GM18502 (cell line): Measurements from ENCODE around the gene IGF2R.
"Not testable (repeated sequence)": the region's sequence is repeated elsewhere in the genome, so short reads cannot be mapped to it uniquely, and the experiment has no call there.

ENCODE experiments used
- ATAC-seq: cut with Tn5 transposase; IDR thresholded peaks from one replicate; pipeline ENCODE4 v1.9.1; 2021; ENCODE audit warnings: mild to moderate bottlenecking; ENCODE audit not compliant: unreplicated experiment, poor library complexity

The IGF2R gene

DNA sequence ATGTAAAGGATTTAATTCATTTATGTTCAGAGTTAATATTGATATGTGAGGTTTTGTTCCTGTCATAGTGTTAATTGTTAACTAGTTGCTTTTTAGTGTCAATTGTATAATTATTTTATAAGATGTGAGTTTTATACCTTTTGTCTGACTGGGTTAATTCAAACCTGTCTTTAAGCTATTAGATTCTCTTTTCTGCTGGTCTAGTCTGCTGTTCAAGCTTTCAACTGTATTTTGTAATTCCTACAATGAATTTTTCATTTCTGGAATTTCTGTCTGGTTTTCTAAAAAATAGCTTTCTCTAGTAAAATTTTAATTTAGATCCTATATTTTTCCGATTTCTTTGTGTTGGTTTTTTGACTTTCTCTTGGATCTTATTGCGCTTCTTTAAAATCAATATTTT is 26.5 kb downstream of the IGF2R start:
- no peak for ATAC-seq

- ATAC-seq, result no peak
Measured at GRCh38 chr6:159996087-159996622, 27.3 kb downstream of the IGF2R start.

DNA sequence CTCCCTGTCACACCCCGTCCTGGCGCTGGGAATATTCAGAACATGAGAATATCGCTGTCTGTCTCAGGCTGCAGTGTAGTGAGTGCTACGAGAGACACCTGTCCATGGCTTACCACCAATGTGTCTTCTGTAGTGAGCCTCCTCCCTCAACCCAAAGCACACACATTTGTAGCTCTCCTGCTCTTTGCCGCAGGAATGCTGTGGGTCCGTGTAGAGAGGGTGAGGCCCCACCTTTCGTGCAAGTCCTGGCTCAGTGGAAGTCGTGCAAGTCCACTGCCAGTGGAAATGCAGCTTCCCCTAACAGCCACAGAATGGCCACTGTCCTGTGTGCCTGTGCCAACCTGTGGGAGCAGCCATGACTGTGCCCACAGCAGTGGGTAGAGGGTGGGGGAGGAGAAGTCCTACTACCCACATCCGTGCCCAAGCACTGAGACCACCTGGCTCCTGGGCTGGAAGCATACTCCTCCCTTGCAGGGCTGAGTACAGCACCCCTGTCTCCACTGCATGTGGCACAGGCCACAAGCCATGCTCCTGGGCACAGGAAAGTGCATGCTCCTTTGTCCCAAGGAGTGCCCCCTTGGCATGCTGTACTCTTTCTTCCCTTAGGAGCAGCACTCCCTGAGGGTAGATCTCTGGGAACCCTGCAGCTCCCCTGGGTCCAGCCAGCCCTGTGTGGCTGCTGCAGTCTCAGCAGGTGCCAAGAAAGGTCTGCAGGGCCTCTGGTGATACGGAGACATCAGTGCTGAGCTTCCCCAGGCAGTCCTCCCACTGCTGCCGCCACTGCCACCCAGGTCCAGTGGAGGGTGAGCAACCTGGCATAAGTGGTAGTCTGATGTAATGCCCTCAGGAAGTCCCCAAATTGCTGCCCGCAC is 28.0 kb downstream of the IGF2R start:
- no peak for ATAC-seq

DNA sequence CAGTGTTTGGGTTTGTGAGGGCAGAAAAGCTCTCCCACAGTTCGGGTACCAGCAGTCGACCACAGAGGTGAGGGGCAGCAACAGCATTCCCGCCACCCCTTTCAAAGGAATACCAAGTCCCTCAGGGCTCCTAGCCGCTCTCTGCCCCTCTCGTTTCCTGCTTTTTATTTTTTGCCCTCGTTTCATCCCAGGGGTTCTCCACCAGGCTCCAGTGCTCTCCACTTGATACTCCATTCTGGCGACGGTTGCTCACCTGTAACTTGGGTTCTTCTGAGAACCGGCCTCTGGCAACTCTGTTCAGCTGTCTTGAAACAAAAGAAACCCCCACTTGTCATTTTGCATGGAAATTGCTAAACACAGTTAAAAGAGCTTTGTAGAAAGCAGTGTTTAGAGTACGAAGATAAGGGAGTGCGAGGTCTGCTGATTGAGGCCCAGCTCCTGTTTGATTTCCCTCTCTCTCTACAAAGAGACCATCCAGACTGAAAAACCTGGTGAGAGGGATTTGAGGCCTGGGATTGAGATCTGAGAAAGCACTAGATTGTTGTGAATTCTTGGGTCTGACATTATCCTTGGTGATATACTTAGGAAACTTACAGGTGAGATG is 28.7 kb downstream of the IGF2R start:
- ATAC-seq, result no peak

- no peak for ATAC-seq
Measured at GRCh38 chr6:159998538-159998937, 29.7 kb downstream of the IGF2R start.

DNA sequence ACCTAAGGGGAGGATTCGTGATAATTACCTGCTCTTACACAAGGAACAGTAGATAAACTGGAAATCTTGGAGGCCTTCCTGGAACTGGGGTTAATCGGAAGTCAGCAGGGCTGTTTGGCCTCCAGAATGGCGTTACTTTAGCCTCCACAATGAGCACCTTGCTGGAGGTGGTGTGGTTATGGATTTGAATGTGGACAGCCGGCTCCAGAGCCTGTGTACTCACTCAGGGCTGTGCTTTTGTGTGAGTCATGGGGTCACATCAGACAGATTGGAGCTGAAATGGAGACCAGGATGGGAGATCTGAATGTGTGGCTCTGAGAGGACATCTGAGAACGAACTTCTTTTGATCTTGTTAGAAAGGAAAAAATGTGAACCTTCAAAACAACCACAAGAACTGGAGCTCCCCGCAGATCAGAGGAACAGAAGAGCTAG is 30.4 kb downstream of the IGF2R start:
- no peak for ATAC-seq

GRCh38 chr6:160000280-160000704 is 31.4 kb downstream of the IGF2R start:
- no peak for ATAC-seq

- ATAC-seq, result not testable (repeated sequence)
Measured at GRCh38 chr6:160000893-160001427, 32.1 kb downstream of the IGF2R start.

GRCh38 chr6:160002882-160003281 is 34.0 kb downstream of the IGF2R start:
- ATAC-seq, result no peak

GRCh38 chr6:160004018-160004417 is 35.1 kb downstream of the IGF2R start:
- no peak for ATAC-seq

GRCh38 chr6:160004419-160005175 is 35.7 kb downstream of the IGF2R start:
- ATAC-seq, result no peak

DNA sequence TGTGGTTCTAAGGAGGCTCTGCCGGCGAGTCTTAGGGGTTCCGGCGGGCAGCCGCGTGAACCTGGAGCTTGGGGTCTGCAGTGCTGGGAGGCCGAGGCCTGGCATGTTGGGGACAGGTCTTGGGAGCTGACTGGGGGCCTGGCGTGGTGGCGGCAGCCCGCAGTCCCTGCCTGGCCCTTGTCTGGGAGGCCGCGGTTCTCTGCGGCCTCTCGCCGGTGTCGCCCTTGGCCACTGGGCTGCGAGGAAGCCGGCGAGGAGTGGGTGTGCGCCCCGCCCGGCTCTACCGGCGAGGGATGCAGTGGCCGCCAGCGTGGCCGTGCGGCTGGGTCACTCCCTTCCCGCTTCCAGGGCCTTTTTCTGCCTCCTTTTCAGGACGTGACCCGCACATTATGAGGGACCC is 36.3 kb downstream of the IGF2R start:
- ATAC-seq, result no peak

- ATAC-seq, result no peak
Measured at GRCh38 chr6:160005861-160006540, 37.1 kb downstream of the IGF2R start.

DNA sequence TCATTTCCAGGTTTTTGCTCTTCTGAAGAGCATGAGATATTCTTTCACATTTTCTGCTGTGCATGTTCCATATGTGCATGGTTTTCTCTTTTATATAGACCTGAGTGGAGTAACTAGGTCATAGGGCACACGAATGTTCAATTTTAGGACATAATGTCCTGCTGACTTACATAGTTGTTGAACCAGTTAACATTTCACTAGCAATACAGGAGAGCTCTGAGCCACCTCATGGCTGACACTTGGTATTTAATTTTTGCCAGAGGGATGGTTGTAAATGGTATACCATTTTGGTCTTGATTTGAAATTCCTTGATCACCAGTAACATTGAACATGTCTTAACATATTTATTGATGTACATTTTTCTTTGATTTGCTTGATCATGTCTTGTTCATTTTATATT is 38.3 kb downstream of the IGF2R start:
- ATAC-seq, result no peak

DNA sequence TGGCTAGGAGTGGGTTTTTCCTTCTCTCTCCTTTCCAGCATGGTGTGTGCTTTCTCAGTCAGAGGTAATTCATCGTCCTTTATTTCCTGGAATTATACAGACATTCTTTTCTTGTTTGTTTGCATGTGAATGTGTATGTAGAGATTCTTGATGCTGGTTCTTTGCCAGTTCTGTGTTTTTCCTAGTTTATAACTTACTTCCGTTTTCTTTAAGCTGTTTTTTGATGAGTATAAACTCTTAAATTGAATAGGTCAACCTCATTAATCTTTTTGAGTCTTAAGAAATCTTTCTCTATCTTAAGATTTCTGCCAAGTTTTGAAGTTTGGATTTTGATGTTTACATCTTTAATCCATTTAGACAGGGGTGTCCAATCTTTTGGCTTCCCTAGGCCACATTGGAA is 38.7 kb downstream of the IGF2R start:
- ATAC-seq, result no peak

- ATAC-seq, result no peak
Measured at GRCh38 chr6:160010067-160010466, 41.2 kb downstream of the IGF2R start.

DNA sequence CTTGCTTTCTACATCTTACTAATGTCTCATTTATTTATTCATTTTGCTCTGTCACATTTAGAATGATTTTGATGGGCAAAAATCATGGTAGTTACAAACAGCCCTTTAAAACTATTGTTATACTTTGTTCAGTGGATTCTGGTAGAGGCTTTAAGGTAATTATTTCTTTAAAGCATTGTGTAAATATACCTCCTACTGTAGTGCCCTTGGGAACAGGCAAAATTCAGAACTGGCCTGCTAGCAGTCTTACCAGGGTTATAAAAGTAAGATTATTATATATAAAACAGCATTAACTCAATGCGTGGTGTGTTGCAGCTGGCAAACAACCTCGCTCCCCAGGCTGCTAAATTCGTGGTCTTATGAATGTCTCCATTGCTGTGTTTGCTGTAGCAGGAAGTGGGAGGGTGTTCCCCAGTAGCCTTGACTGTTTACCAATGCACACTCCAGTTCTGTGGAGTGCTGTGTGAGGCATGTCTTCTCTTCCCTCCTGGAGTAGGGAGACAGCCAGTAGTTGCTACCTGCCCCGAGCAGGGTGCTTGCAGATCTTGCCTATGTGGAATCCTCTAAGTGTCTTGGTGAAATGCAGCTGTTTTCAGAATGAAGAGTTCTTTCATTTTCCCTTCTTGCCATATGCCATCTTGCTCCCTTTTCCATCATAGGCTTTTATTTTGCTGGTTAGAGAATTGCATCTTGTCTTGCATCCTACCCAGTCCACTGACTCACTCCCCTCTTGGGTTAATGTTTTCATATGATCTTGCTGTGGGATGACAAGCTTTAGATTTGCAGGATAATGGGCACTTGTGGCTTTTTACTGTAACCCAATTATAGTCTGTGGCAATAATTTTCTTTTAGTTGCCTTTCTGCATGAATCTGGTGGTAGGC is 45.3 kb downstream of the IGF2R start:
- ATAC-seq, result no peak

DNA sequence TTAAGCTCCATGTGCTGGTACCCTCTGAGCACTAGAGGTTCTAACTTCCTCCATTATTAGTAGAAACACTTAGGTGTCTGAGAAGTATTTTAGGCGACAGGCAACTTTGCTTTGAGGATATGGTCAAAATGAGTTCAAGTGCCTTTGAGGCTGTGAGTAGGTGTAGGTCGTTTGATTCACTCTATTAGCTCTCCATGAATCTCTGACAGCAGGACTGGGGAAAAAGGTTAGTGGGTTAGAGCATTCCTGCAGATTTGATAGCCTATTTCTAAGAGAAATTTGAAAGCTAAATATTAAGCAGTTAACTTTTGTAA is 45.9 kb downstream of the IGF2R start:
- no peak for ATAC-seq
